NCI-H748 (cell line): ENCODE measurements around the gene SPATA31A1.
"Not testable (repeated sequence)": the region's sequence is repeated elsewhere in the genome, so short reads cannot be mapped to it uniquely, and the experiment has no call there.

Source experiments
- DNase-seq: peaks from one replicate; lab custom pipeline; 2025; ENCODE audit not compliant: unreplicated experiment; lab: John Stamatoyannopoulos, UW

SPATA31A1 gene

GRCh38 chr9:39355369-39355768, at the start of gene SPATA31A1:
SPATA31A1 (plus strand) TSS chr9:39355669; CDS start chr9:39355731, 62 bp downstream.
- not testable (repeated sequence) for DNase-seq

GRCh38 chr9:39407261-39408204, 52.1 kb downstream of the SPATA31A1 start:
- not testable (repeated sequence) for DNase-seq

GRCh38 chr9:39411254-39411940, 55.9 kb downstream of the SPATA31A1 start:
- DNase-seq: not testable (repeated sequence)
